Endodermal cell (in vitro differentiated cells): ENCODE results near the gene CAMK2B. TPM values are rescaled to one million over a fixed set of nuclear protein-coding genes. Genes with fewer than 3 reads are reported as not detected.

Source experiments
- DNase-seq: peaks from one replicate; pipeline ENCODE4 v3.0.0-alpha.2; 2017
- H3K27ac ChIP-seq: 2 replicates; pipeline ENCODE4 v1.5.1; 2013; ENCODE audit warnings: mild to moderate bottlenecking, low read depth, low read length, moderate library complexity
- H3K27me3 ChIP-seq: 2 replicates; pipeline ENCODE4 v1.6.1; 2013; ENCODE audit warnings: mild to moderate bottlenecking, low read length, moderate library complexity; ENCODE audit not compliant: insufficient read depth, control insufficient read depth, poor library complexity, severe bottlenecking
- H3K36me3 ChIP-seq: 2 replicates; pipeline ENCODE4 v1.7.0; 2013; ENCODE audit warnings: mild to moderate bottlenecking, low read length, moderate library complexity; ENCODE audit not compliant: control insufficient read depth, insufficient read depth
- H3K4me1 ChIP-seq: one replicate; pipeline ENCODE4 v1.7.0; 2013; ENCODE audit warnings: low read length; ENCODE audit not compliant: control insufficient read depth, insufficient read depth
- H3K4me3 ChIP-seq: 2 replicates; pipeline ENCODE4 v1.5.1; 2013; ENCODE audit warnings: mild to moderate bottlenecking, low read length, moderate library complexity
- H3K9ac ChIP-seq: 2 replicates; pipeline ENCODE4 v1.6.1; 2013; ENCODE audit warnings: mild to moderate bottlenecking, low read length, moderate library complexity; ENCODE audit not compliant: poor library complexity, severe bottlenecking; ENCODE audit errors: extremely low read depth
- H3K9me3 ChIP-seq: 2 replicates; pipeline ENCODE4 v1.6.1; 2013; ENCODE audit warnings: mild to moderate bottlenecking, low read length, moderate library complexity; ENCODE audit not compliant: control insufficient read depth
- H3K27ac Mint-ChIP-seq: 2 replicates; pipeline ENCODE4 v1.8.0; 2020; ENCODE audit warnings: mixed read lengths
- H3K27me3 Mint-ChIP-seq: 2 replicates; pipeline ENCODE4 v1.8.0; 2021; ENCODE audit warnings: mild to moderate bottlenecking, mixed read lengths; ENCODE audit not compliant: insufficient read depth
- H3K36me3 Mint-ChIP-seq: 2 replicates; pipeline ENCODE4 v1.8.0; 2020; ENCODE audit warnings: low read depth, mixed read lengths
- H3K4me1 Mint-ChIP-seq: 2 replicates; pipeline ENCODE4 v1.8.0; 2020; ENCODE audit warnings: mixed read lengths
- H3K4me3 Mint-ChIP-seq: 2 replicates; pipeline ENCODE4 v1.8.0; 2020; ENCODE audit warnings: mild to moderate bottlenecking, moderate library complexity, mixed read lengths
- H3K9me3 Mint-ChIP-seq: 2 replicates; pipeline ENCODE4 v1.8.0; 2020; ENCODE audit warnings: mild to moderate bottlenecking, mixed read lengths
- WGBS, 2 experiments: methylation state at CpG; one replicate each; pipeline versions ENCODE4 v1.1.5 to v1.1.7; 2013; ENCODE audit warnings: missing lambda C conversion rate in 2 of 2, mixed read lengths in 1 of 2; ENCODE audit not compliant: insufficient coverage in 1 of 2, insufficient read length in 1 of 2; 5-methylcytosine and 5-hydroxymethylcytosine counted together
- total RNA-seq, 2 donors: library from RNA; stranded (reverse); fragmentation: NEBNext Ultra II Directional in 1 of 2; extraction: Animal tissue kit (Norgen Biotek cat#: 25700) in 1 of 2; gene quantifications; 2 replicates in 1 of 2; 3 replicates in 1 of 2; pipeline ENCODE4 v1.2.1, GENCODE V29; 2021
- TF ChIP-seq, protein P1 (sequence below): fragments of 200-600 bp; sonication (generic); conservative IDR thresholded peaks from 2 replicates; pipeline ENCODE4 v1.5.0; 2021; ENCODE audit warnings: antibody characterized with exemption, mild to moderate bottlenecking

The CAMK2B gene
- total RNA-seq, 2 donors from 2014 or later: 0.26 TPM; not detected in 1

- H3K4me1 ChIP-seq: no peaks in the 10 kb centered on the region
- DNase-seq: peak; percentile 94
- Mint-ChIP-seq H3K27ac (no peak overlapping the region), H3K4me1 (peaks cover 3% of the 10 kb centered on the region), H3K4me3 (peak overlapping the region; percentile 37), H3K9me3 (no peaks in the 10 kb centered on the region), H3K27me3 (peaks cover 7% of the 10 kb centered on the region), H3K36me3 (no peaks in the 10 kb centered on the region)
- H3K9ac ChIP-seq: no peak overlapping the region
- H3K9me3 ChIP-seq: no peaks in the 10 kb centered on the region
- no peak overlapping the region for H3K4me3 ChIP-seq
- TF ChIP-seq, protein P1, sequence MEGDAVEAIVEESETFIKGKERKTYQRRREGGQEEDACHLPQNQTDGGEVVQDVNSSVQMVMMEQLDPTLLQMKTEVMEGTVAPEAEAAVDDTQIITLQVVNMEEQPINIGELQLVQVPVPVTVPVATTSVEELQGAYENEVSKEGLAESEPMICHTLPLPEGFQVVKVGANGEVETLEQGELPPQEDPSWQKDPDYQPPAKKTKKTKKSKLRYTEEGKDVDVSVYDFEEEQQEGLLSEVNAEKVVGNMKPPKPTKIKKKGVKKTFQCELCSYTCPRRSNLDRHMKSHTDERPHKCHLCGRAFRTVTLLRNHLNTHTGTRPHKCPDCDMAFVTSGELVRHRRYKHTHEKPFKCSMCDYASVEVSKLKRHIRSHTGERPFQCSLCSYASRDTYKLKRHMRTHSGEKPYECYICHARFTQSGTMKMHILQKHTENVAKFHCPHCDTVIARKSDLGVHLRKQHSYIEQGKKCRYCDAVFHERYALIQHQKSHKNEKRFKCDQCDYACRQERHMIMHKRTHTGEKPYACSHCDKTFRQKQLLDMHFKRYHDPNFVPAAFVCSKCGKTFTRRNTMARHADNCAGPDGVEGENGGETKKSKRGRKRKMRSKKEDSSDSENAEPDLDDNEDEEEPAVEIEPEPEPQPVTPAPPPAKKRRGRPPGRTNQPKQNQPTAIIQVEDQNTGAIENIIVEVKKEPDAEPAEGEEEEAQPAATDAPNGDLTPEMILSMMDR: no peak
- no peaks in the 10 kb centered on the region for H3K27me3 ChIP-seq
- H3K27ac ChIP-seq: no peak overlapping the region
- H3K36me3 ChIP-seq: no peaks in the 10 kb centered on the region
- 24 to 25% methylated on average over 4 to 17 of the region's 17 CpGs for WGBS, 2 experiments
These were observed 49.3 kb downstream of the CAMK2B start for GRCh38 chr7:44275957-44276570.

- no peak overlapping the region for H3K9ac ChIP-seq
- 86 to 89% methylated on average over 7 of the region's 7 CpGs for WGBS, 2 experiments
- no peak for DNase-seq
- no peaks in the 10 kb centered on the region for H3K4me1 ChIP-seq
- H3K9me3 ChIP-seq: no peaks in the 10 kb centered on the region
- H3K4me1 Mint-ChIP-seq: peaks cover 3% of the 10 kb centered on the region
- H3K4me3 ChIP-seq: no peak overlapping the region
- no peak overlapping the region for H3K4me3 Mint-ChIP-seq
- no peaks in the 10 kb centered on the region for H3K9me3 Mint-ChIP-seq
- H3K27ac Mint-ChIP-seq: no peak overlapping the region
- peaks cover 7% of the 10 kb centered on the region for H3K27me3 Mint-ChIP-seq
- no peaks in the 10 kb centered on the region for H3K27me3 ChIP-seq
- no peak overlapping the region for H3K27ac ChIP-seq
- H3K36me3 ChIP-seq: no peaks in the 10 kb centered on the region
- H3K36me3 Mint-ChIP-seq: no peaks in the 10 kb centered on the region
- TF ChIP-seq, protein P1: no peak
These were observed 50.2 kb downstream of the CAMK2B start for GRCh38 chr7:44275146-44275545.

- Mint-ChIP-seq H3K4me3 (no peak overlapping the region), H3K27me3 (peaks cover 7% of the 10 kb centered on the region), H3K36me3 (no peaks in the 10 kb centered on the region), H3K9me3 (no peaks in the 10 kb centered on the region), H3K4me1 (peaks cover 3% of the 10 kb centered on the region), H3K27ac (no peak overlapping the region)
- Histone ChIP-seq H3K9ac (no peak overlapping the region), H3K27me3 (no peaks in the 10 kb centered on the region), H3K4me1 (no peaks in the 10 kb centered on the region), H3K27ac (no peak overlapping the region), H3K4me3 (no peak overlapping the region), H3K9me3 (no peaks in the 10 kb centered on the region), H3K36me3 (no peaks in the 10 kb centered on the region)
- no peak for DNase-seq
- TF ChIP-seq, protein P1: no peak
- 88 to 93% methylated on average over 2 to 3 of the region's 3 CpGs for WGBS, 2 experiments
These were observed 50.8 kb downstream of the CAMK2B start for GRCh38 chr7:44274623-44274975.
